Fibroblast of villous mesenchyme (primary cell): ENCODE measurements around the gene PLIN1. TPM values are rescaled to one million over a fixed set of nuclear protein-coding genes. Genes with fewer than 3 reads are reported as not detected.

ENCODE experiments used
- DNase-seq: peaks from one replicate; pipeline ENCODE4 v3.0.0-alpha.2; 2010; ENCODE audit warnings: low read depth
- H3K4me3 ChIP-seq: 2 replicates; pipeline ENCODE4 v1.5.1; 2011; ENCODE audit warnings: low read depth, mild to moderate bottlenecking, low read length
- CTCF ChIP-seq: IDR thresholded peaks from 2 replicates; pipeline ENCODE4 v1.5.1; 2012; ENCODE audit warnings: low read depth, mild to moderate bottlenecking, low read length; ENCODE audit not compliant: insufficient read depth
- small RNA-seq: library from RNA; depleted of rRNA; stranded (forward); fragments of <200 nt; gene quantifications from one replicate; pipeline ENCODE3, GENCODE V24; 2012
- total RNA-seq: library from RNA; depleted of rRNA; stranded (reverse); fragments of >200 nt; gene quantifications from 2 replicates; pipeline ENCODE4 v1.2.3, GENCODE V29; 2012

PLIN1 gene
- total RNA-seq, 1 donor = 0.43 TPM

- H3K4me3 ChIP-seq = no peak overlapping the region
- no peak for TF ChIP-seq CTCF
- DNase-seq = no peak
These were observed 57.6 kb downstream of the PLIN1 start for GRCh38 chr15:89621547-89621946.

GRCh38 chr15:89616228-89616627 lies 62.9 kb downstream of the PLIN1 start:
- no peak for DNase-seq
- no peak overlapping the region for H3K4me3 ChIP-seq
- TF ChIP-seq CTCF = no peak

- no peak for DNase-seq
- no peak for TF ChIP-seq CTCF
These were observed 64.0 kb downstream of the PLIN1 start for GRCh38 chr15:89615135-89615534.

More at GRCh38 chr15:89615135-89615534, 64.0 kb downstream of the PLIN1 start:
- H3K4me3 ChIP-seq = no peak overlapping the region

Small RNAs within 50 kb of the gene (small RNA-seq; reads per million reads assigned to genes)
- not detected for gene RNU6-132P

Other genes starting within 250 kb of the PLIN1 start
- gene RHCG, start 182.8 kb downstream of the PLIN1 start, total RNA-seq = not detected in 2 replicates
- gene TICRR, start 103.9 kb downstream of the PLIN1 start, total RNA-seq = 5.2 TPM in 2 replicates
- gene KIF7, start 23.9 kb downstream of the PLIN1 start, total RNA-seq = 12.2 and 13.4 TPM in 2 replicates
- 3.9 and 8.2 TPM in 2 replicates for gene PEX11A, start 11.4 kb upstream of the PLIN1 start, total RNA-seq
- gene WDR93, start 11.4 kb upstream of the PLIN1 start, total RNA-seq = under 0.01 TPM in 1 of 2 replicates, not detected in the other
- gene MESP1, start 71.9 kb upstream of the PLIN1 start, total RNA-seq = under 0.01 TPM in 2 replicates
- 0.32 and 0.43 TPM in 2 replicates for gene MESP2, start 97.0 kb upstream of the PLIN1 start, total RNA-seq
- gene ANPEP, start 135.5 kb upstream of the PLIN1 start, total RNA-seq = 52.5 and 54.0 TPM in 2 replicates
- gene AP3S2, start 214.6 kb upstream of the PLIN1 start, total RNA-seq = 49.6 and 73.0 TPM in 2 replicates
- gene ARPIN, start 233.6 kb upstream of the PLIN1 start, total RNA-seq = 10.8 and 16.1 TPM in 2 replicates